GM18511 (cell line): Measurements from ENCODE around the gene POM121L2.

ENCODE experiments used
- ATAC-seq: cut with Tn5 transposase; IDR thresholded peaks from one replicate; pipeline ENCODE4 v1.9.1; 2021; ENCODE audit warnings: mild to moderate bottlenecking, moderate library complexity; ENCODE audit not compliant: unreplicated experiment

POM121L2 gene

DNA sequence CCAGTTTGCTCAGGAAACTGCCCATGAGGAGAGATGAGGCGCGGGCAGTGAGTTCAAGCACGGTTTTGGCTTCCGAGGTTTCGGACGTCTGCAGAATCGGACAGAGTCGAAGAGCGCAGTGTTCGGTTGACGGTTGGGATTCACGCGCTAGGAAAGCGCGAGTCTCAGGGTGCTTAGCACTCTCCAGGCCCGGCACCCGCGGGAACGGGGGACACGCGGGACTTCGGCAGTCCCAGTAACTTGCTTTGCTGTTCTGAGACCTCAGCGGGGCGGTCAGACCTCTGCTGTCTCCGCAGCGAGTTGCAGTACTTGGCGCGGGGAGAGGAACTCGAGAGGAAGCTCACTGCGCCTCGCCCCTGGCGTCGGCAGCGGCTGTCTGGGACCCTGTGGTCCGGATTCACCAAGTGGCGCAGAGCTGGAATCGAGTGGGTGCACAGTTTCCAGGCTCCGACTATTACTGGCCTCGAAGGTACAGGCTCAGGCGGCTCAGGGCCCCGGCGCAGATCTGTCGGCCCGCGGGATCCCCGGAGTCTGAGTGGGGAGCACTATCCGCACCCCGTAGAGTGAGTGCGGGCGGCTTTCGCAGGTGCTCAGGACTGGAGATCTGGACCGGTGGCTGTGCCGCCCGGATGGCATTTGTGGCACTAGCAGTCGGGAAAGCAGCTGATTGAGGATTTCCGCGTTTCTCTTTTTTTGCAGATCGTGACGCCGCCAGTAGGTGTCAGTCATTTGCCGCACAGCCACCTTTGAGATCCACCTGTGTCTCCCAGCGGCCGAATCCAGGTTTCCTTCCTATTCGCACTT lies at the start of gene POM121L2:
POM121L2 (minus strand) TSS at position 128 of the 804 bp plus-strand sequence; CDS start at position 25, 103 bp downstream.
- ATAC-seq: peak; percentile 75

DNA sequence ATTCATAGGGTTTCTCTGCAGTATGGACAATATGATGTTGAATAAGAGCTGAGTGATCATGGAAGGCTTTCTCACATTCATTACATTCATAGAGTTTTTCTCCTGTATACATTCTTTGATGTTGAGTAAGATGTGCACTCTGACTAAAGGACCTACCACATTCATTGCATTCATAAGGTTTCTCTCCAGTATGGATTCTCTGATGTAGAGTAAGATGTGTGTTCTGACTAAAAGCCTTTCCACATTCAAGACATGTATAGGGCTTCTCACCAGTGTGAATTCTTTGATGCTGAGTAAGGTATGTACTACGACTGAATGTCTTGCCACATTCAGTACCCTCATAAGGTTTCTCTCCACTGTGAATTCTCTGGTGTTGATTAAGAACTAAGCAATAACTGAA lies 47.2 kb upstream of the POM121L2 start:
- ATAC-seq: no peak

DNA sequence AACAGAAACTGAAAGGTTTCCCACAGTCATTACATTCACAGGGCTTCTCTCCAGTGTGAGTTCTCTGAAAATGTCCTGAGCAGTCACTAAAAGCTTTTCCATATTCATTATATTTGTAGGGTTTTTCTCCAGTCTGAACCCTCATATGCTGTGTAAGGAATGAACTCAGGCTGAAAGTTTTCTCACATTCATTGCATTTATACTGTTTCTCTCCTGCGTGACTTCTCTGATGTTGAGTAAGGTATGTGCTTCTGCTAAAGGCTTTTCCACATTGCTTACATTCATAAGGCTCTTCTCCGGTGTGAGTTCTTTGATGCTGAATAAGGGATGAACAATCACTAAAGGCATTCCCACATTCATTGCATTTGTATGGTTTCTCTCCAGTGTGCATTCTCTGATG lies 46.7 kb upstream of the POM121L2 start:
- ATAC-seq: no peak

DNA sequence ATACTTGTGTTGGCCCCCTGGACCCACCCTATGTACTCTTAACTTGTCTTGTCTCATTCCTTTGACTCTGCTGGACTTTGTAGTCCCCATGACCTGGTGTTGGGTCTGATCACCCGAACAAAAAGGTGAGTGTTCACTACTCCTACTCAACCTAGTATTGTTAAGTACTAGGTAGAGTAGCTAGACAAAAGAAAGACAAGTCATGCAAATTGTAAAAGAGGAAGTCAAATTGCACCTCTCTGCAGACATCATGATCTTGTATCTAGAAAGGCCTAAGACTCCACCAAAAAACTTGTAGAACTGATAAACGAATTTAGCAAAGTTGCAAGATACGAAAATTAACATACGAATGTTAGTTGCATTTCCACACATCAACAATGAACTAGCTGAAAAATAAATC lies 40.8 kb upstream of the POM121L2 start:
- ATAC-seq: no peak

DNA sequence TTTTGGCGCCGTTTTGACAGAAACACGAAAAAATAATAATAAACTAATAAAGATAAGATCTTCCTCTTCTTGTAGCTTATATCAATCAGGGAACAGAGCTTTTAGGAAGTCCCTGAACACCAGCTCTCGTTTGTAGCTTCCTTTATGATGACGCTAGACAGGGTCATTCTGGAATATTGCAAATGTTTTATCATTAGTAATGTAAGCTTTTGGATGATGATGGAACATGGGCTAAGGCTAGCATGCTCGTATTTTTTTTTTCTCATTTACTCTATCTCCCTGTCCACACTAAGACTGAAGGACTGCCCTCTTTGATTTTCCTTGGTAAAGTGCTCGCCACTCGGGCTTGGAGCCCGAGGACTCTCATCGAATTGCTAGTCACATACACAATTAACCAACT lies 22.1 kb upstream of the POM121L2 start:
- ATAC-seq: no peak

DNA sequence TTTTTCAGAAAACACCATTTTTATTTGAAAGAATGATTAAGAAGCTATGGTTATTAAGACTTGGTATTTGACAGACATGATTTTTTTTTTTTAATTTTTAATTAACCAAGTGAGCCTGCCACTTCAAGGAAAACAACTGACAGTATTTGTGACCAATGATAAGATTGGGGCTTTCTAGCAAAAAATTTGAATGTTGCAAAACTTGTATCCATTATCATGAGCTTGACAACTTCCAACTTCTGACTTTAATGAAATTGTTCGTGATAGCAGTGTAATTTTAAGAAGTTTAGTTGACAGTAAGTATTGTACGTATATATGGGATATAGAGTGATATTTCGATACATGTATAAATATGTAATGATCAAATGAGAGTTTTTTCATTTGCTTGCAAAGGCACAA lies 21.6 kb upstream of the POM121L2 start:
- no peak for ATAC-seq

DNA sequence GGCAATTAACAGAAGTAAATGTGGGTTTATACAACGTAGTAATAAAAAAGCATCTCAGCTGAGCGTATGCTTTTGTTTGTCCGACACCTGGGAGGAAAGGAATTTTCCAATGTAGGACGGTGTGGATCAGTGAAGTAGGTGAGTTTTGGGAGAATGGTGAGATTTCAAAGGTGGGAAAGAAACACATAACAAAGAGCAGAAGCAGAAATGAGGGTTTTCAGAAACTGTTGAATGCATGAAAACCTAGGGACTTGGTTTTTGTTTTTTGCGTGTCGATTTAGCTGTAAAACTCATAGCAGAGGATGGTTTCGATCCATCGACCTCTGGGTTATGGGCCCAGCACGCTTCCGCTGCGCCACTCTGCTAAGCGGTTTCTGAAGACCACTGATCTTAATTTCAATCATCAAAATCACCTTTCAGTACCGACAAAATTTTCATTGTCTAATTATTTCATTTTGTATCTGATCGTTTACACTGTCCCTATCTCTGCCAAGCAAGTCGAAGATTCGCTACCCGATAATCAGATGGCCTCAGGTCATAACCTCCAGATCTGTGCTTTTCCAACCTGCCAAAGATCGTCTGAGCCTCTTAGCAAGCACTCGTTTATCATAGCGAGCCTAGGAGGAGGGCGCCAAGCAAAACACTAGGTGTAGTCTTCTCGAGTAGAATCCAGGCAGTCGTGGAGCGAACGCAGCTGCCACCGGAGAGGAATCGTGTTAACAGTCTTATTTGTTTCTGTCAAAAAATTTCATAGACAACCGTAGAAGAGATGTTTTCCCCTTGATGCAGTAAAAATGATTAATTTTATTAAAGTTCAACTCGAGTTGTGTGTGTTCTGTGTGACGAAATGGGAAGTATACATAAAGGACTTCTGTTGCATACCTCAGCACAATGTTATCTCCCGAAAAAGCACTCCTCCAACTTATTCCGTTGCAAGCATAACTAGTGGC lies 20.9 kb upstream of the POM121L2 start:
- ATAC-seq: peak; percentile 59

DNA sequence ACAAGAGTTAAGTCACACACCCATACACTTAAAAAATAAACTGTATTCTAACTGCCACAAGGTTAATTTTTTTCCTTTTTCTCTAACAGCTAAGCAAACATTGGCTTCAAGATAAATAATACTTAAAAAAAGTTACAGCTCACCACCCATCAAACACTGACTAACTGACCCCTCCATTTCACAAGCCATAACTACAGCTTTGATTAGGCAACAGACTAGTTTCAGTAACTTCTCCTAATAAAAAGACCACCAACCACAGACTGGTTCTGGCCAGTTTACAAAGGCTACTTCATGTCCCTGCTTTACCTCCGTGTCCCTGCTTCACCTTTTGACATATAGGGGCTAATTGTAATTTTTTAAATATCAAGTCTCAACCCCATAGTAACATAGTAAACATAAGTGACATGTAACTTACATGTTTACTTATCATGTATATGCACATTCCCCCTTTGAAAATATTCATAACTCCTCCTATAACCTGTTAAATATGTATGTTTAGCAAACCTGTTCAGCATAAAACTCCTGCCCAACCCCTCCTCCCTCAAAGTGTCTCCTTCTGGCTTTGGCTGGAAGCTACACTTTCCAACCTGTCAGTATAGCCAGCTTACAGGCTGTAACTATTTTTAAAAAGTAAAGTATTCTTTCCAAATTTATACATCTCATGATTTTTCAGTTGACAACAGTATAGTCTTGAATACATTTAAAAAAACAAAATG lies 15.1 kb upstream of the POM121L2 start:
- ATAC-seq: no peak

DNA sequence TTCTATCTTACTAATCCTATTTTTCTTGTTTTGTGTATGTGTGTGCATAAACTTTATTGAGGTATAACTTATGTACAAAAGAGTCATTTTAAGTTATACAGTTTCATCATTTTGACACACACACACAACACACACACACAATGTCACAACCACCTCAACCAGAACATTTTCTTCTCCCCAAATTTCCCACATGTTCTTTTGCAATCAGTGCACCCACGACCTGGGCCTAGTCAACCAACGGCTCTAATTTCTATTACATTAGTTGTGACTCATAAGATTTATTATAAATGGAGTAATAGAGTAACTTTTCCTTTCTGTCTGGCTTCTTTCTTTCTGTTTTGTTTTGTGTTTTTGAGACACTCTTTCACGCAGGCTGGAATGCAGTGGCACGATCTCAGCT lies 9.8 kb upstream of the POM121L2 start:
- no peak for ATAC-seq

DNA sequence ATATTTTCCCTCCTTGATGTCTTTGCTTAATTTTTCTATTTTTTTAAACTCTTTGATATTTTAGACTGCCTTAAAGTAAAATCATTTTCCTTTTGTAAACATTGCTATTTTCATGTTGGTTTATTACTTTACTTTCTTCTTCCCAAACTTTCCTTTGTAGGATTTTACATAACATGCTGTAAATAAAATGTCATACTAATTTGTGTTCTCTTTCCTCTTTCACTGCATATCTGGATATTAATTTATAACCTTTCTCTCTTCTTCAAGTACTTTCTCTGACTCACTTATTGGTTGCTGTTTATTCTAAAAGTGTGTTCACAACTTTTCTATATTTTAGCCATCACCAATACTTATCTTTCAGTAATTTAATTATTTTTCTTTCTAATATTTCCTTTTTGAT lies 9.3 kb upstream of the POM121L2 start:
- ATAC-seq: no peak

DNA sequence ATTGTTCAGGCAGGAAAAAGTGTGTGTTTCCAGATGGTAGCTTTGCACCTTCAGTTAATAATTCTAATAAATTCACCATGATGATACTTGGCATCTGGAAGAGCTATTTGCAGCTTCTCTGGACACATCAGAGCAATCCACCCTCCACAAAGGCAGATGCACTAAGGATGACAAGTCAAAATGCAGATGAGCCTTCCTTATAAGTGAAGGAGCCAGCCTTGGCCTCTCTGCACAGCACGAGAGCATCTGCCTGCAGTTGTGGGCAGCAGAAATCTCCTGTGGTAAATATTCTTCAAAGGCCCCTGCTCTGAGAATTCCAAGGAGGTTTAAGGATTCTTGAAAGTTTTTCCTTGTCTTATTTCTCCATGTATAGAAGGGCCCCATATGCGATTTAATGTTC lies 6.9 kb upstream of the POM121L2 start:
- no peak for ATAC-seq

DNA sequence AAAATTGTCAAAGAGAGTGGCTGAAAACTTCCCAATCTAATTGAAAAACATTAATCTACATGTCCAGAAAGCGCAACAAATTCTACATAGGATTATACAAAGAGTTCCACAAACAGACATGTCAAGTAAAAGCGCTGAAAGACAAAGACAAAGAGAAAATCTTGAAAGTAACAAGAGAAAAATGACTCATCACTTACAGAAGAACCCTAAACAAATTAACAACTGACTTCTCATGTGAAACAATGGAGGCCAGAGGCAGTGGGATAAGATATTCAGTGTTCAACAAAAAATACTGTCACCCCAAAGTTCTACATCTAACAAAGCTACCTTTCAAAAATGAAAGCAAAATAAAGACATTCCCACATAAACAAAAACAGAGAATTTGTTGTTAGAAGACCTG lies 2.0 kb upstream of the POM121L2 start:
- no peak for ATAC-seq

DNA sequence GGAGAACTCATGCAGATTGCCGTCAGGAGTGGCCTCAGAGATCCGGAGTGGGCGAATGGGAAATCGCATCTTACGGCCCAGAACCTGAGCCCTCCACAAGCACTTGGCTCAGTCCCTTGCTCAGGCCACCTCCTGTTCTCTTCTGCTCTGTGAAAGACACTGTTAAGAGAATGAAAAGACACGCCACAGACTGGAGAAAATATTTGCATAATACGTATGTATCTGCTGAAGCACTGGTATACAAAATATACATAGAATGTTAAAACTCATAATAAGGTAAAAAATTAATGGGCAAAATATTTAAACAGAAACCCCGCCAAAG lies 838 bp upstream of the POM121L2 start:
- ATAC-seq: peak; percentile 41

DNA sequence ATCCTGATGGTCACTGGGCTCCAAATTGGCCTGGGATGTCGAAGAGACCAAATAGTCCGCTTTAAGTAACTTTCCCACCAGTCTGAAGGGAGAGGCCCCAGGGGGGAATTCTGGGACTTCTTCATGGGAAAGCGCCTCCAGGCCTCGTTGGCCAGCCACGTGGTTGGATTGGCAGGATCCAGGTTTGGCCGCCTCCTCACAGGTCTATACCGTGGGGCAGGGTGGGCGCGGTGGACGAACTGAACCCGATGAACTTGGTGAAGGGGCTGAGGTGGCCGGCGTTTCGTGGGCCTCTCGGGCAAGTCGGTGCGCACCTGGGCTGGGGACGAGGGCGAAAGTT lies 297 bp downstream of the POM121L2 start:
- ATAC-seq: peak; percentile 13

DNA sequence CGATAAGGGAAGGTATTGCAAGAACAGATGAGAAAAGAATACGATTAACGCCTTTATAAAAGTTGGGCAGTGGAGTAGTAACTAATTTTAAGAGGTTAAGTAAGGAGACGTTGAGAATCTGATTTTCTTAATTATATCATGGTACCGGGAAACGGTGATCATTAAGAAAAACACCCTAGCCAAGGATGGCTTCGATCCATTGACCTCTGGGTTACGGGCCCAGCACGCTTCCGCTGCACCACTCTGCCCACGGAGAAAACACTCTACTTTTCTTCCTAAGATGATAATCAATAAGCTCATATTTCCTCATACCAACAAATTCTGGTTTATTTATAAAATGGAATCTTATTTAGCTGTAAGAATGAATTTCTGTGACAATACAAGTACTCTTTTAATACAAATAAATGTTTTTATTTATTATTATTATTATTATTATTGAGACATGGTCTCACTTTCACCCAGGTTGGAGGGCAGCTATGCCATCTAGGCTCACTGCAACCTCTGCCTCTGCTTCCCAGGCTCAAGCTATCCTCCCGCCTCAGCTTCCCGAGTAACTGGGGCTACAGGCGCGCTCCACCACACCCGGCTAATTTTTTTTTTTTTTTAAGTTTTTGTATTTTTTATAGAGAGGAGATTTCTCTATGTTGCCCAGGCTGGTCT lies 8.3 kb downstream of the POM121L2 start:
- ATAC-seq: no peak

DNA sequence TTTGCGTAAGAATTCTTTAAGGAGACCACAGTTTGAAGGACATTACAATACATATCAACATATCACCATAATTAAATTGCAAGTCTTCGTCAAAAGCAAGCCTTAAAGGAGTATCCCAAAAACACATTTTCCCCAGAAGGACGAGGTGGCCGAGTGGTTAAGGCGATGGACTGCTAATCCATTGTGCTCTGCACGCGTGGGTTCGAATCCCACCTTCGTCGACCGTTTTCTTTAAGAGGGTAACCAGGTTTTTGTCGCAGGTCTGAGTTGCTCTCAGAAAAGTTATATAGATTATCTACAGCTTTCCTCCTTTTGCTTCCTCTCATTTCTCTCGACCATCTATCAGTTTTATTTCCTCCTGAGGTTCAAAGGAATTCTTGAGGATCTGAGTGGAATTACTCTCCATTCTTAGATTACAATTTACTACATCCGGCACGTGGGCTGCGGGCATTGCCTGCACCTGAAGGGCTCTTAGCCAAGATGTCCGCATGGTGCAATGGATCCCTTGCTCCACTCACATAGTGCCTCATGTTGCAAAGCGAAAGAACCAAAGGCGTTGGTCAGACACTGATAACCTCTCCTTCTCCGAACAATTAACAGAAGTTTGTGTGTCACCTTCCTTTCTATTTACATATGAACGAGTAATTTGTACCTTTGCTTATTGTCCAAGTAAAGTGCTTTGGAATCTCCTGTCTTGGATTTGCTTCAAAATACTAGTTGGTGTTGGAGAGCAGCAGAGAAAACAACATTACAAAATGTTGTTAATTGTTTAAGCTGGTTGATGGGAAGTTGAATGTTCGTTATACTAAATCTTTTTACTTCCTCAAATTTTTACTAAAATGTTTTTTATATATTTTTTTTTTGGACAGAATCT lies 14.0 kb downstream of the POM121L2 start:
- ATAC-seq: no peak

DNA sequence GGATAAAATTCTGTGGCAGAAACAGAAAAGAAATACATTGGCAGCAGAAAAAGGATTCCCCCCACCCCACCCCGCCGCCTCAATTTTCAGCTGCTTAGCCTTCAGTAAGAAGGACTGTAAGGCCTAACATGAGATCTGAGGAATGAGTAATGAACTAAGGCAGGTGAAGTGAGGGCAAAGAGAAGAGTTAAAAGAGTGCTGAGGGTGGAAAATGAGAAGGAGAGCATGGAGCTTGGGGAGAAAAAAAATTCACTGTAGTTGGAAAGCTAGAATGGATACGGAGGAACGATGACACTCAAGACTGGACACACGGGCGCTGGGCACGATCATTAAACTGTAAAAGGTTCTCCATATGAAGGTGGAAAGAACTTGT lies 14.6 kb downstream of the POM121L2 start:
- ATAC-seq: no peak

DNA sequence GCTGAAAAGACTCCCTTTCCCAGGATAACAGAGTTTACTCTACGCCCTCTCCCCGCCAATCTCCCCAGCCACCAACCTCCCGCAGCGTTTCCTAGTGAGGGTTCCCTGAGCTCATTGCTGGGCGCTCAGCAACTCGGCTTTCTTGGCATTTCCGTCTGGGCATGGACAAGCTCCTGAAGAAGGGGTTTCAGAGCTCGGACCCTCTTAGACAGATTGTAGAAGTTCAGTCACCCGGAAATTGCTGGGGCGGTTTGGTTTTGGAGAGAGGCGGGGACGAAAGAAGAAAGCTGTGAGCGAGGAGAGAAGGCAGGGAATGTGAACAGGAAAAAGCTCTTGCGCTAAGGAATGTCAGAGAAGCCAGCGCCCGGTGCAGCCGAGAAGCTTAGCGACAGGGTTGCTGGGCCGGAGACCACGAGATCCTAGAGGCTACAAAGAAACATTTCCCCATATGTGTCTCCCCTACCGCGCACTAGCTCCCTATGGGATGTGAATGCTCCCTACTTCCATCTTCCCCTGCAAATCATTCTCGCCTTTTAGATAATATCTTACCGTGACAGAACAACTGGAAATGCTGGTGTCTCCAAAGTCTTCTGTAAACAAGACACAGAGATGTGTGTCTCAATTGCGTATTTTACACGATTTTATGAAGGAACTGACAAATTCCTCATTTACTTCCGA lies 15.8 kb downstream of the POM121L2 start:
- no peak for ATAC-seq

DNA sequence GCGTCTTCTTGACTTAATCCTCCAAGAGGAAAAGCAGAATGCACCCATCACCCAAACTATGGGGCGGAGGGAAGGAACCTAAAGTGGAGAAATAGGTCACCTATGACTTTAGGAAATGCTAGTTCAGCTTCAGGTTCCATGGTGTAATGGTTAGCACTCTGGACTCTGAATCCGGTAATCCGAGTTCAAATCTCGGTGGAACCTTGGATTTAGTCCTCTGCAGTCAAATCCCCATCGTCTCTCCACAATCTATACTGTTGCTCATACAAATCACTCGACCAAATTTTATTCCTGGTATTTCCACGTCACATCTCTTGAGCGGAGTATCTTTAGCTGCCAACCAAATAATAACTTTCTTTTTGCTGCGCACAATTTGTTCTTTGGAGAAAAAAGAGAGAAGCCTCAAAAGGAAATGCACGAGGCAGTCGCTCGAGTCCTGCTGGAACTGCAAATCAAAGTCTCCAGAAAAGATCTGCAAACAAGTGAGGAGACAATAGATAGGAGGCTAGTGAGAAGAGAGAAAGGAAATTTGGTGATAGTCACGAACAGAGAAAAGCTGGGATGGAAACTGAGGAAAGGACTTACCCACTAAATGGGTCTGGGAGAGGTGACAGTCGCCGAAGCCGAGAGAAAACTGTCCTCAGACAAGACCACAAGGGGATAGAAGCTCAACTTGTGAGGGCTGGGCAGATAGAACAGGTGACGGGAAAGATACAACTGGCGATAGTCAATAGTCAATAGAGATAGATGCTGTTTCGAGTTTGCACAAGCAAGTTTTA lies 16.6 kb downstream of the POM121L2 start:
- no peak for ATAC-seq
